ENCODE measurements around the gene BTBD9.

DNA sequence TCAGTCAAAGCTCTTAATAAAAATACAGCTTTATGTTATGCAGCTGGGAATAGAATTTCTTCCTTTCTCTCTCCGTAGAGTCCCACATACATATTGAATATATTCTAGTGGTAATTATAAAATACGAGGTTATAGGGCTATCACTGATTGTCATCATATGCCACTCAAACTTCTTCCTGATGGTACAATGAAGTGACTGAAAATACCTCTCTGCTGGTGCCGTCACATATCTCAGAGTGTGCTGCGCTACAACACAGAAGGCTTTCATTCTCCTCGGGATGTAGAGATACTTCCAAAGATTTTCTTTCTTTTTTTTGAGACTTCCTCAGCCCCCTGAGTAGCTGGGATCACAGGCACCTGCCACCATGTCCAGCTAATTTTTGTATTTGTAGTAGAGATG is 249.9 kb downstream of the BTBD9 start:
- TF ChIP-seq, protein P1, sequence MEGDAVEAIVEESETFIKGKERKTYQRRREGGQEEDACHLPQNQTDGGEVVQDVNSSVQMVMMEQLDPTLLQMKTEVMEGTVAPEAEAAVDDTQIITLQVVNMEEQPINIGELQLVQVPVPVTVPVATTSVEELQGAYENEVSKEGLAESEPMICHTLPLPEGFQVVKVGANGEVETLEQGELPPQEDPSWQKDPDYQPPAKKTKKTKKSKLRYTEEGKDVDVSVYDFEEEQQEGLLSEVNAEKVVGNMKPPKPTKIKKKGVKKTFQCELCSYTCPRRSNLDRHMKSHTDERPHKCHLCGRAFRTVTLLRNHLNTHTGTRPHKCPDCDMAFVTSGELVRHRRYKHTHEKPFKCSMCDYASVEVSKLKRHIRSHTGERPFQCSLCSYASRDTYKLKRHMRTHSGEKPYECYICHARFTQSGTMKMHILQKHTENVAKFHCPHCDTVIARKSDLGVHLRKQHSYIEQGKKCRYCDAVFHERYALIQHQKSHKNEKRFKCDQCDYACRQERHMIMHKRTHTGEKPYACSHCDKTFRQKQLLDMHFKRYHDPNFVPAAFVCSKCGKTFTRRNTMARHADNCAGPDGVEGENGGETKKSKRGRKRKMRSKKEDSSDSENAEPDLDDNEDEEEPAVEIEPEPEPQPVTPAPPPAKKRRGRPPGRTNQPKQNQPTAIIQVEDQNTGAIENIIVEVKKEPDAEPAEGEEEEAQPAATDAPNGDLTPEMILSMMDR (IDR thresholded peaks at IDR 0.05), result no peak
- TF ChIP-seq EP300 (IDR thresholded peaks at IDR 0.05), result no peak
